Osteocyte (in vitro differentiated cells): ENCODE results near the gene SAP130. TPM values are rescaled to one million over a fixed set of nuclear protein-coding genes. Genes with fewer than 3 reads are reported as not detected.

Source experiments
- DNase-seq: peaks from one replicate; pipeline ENCODE4 v3.0.0; 2021; ENCODE audit warnings: mixed read lengths; ENCODE audit not compliant: unreplicated experiment; ENCODE audit errors: extremely low spot score
- H3K27ac Mint-ChIP-seq: one replicate; pipeline ENCODE4 v1.8.0; 2021; ENCODE audit warnings: mild to moderate bottlenecking, mixed read lengths; ENCODE audit not compliant: unreplicated experiment
- H3K27me3 Mint-ChIP-seq: one replicate; pipeline ENCODE4 v1.8.0; 2021; ENCODE audit warnings: mixed read lengths; ENCODE audit not compliant: unreplicated experiment
- H3K36me3 Mint-ChIP-seq: one replicate; pipeline ENCODE4 v1.8.0; 2021; ENCODE audit warnings: mixed read lengths; ENCODE audit not compliant: unreplicated experiment
- H3K4me1 Mint-ChIP-seq: one replicate; pipeline ENCODE4 v1.8.0; 2021; ENCODE audit warnings: mixed read lengths; ENCODE audit not compliant: unreplicated experiment
- H3K4me3 Mint-ChIP-seq: one replicate; pipeline ENCODE4 v1.8.0; 2021; ENCODE audit warnings: mild to moderate bottlenecking, moderate library complexity, mixed read lengths; ENCODE audit not compliant: unreplicated experiment
- H3K9me3 Mint-ChIP-seq: one replicate; pipeline ENCODE4 v1.8.0; 2021; ENCODE audit warnings: mixed read lengths; ENCODE audit not compliant: unreplicated experiment
- CTCF ChIP-seq: fragments of 200-600 bp; sonication (generic); IDR thresholded peaks from 2 replicates; pipeline ENCODE4 v1.5.0; 2021; ENCODE audit warnings: antibody characterized with exemption, mild to moderate bottlenecking, moderate library complexity
- total RNA-seq: library from RNA; stranded (reverse); gene quantifications from 2 replicates; pipeline ENCODE4 v1.2.1, GENCODE V29; 2021

SAP130 gene
- total RNA-seq, 1 donor from 2014 or later: 24.9 TPM

- H3K27ac Mint-ChIP-seq: no peak overlapping the region
- TF ChIP-seq CTCF: no peak
- peaks cover 11% of the 10 kb centered on the region for H3K4me1 Mint-ChIP-seq
- no peaks in the 10 kb centered on the region for H3K27me3 Mint-ChIP-seq
- DNase-seq: no peak
- no peak overlapping the region for H3K4me3 Mint-ChIP-seq
- peaks cover 5% of the 10 kb centered on the region for H3K36me3 Mint-ChIP-seq
- no peaks in the 10 kb centered on the region for H3K9me3 Mint-ChIP-seq
These were observed 136.0 kb downstream of the SAP130 start for GRCh38 chr2:127891811-127892210.

Other genes starting within 250 kb of the SAP130 start
- gene WDR33, start 216.9 kb downstream of the SAP130 start, total RNA-seq: 37.9 and 43.3 TPM in 2 replicates
- gene POLR2D, start 169.9 kb downstream of the SAP130 start, total RNA-seq: 26.3 and 28.3 TPM in 2 replicates
- gene AMMECR1L, start 142.1 kb downstream of the SAP130 start, total RNA-seq: 24.5 and 25.8 TPM in 2 replicates
- 43.7 and 43.8 TPM in 2 replicates for gene UGGT1, start 63.1 kb upstream of the SAP130 start, total RNA-seq